Measurements from ENCODE around the gene MYH14.
"Not testable (repeated sequence)": the region's sequence is repeated elsewhere in the genome, so short reads cannot be mapped to it uniquely, and the experiment has no call there.

The MYH14 gene

GRCh38 chr19:50228153-50228552, 24.7 kb downstream of the MYH14 start:
- not testable (repeated sequence) for DNase-seq

DNA sequence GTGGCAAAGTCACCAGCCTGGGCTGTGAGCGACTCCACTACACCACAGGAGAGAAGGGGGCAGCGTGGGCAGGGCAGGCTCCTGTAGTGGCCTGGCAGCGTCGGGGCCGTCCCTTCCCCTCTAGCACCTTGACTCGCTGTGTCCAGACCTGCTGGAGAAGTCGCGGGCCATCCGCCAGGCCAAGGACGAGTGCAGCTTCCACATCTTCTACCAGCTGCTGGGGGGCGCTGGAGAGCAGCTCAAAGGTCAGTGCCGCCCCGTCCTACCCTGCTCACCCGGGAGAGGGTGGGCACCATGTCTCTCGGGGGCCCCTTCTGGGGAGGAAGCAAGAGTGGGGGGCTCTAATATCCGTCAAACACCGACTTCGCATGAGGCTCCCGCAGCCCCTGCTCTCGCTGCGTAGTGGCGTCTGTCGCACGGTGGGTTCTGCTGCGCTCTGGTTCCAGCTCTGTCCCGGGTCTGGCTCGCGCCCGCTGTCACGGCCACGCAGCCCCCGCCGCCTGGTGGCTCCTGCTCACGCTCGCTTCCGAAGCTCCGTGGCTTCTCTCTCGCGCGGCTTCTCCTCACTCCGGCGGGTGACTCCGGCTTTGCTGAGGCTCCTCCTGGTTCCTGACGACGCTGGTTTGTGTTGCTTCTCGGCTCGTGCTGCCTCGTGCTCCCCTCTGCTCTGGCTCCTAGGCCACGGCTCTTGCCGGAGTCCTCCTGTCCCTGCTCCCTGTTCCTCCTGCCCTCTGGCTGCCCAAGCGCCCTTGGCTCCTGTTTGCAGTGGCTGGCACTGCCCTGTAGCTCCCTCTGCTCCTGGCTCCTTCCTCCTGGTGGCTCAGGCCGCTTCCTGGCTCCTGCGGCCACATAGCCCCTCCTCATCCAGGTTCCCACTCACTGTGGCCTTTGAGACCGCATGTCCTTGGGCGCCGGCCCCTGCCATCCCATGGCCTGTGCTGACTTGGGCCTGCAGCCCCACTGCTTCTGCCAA, 27.2 kb downstream of the MYH14 start:
- no peak for DNase-seq

- not testable (repeated sequence) for DNase-seq
Measured at GRCh38 chr19:50231417-50231816, 28.0 kb downstream of the MYH14 start.

GRCh38 chr19:50231821-50232220, 28.4 kb downstream of the MYH14 start:
- DNase-seq, result no peak

- no peak for DNase-seq
Measured at GRCh38 chr19:50232600-50232999, 29.2 kb downstream of the MYH14 start.

DNA sequence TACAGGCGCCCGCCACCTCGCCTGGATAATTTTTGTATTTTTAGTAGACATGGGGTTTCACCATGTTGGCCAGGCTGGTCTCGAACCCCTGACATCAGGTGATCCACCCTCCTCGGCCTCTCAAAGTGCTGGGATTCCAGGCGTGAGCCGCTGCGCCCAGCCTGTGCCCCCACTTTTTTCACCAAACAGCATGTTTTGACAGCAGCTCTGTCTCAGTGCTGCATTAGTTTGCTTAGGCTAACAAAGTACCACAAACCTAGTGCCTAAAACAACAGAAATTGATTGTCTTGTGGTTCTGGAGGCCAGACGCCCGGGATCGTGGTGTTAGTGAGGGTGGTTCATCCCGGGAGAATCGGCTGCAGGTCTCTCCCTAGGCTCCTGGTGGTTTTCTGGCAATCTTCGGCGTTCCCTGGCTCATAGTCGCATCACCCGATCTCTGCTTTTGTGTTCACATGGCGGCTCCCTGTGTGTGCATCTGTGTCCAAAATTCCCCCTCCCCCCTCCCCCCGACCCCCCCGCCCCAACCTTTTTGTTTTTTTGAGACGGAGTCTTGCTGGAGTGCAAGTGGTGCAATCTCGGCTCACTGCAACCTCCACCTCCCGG, 30.0 kb downstream of the MYH14 start:
- DNase-seq, result no peak

- DNase-seq, result not testable (repeated sequence)
Measured at GRCh38 chr19:50237493-50237892, 34.1 kb downstream of the MYH14 start.

GRCh38 chr19:50238043-50238442, 34.6 kb downstream of the MYH14 start:
- DNase-seq, result no peak

GRCh38 chr19:50239921-50240590, 36.6 kb downstream of the MYH14 start:
- DNase-seq, result no peak

DNA sequence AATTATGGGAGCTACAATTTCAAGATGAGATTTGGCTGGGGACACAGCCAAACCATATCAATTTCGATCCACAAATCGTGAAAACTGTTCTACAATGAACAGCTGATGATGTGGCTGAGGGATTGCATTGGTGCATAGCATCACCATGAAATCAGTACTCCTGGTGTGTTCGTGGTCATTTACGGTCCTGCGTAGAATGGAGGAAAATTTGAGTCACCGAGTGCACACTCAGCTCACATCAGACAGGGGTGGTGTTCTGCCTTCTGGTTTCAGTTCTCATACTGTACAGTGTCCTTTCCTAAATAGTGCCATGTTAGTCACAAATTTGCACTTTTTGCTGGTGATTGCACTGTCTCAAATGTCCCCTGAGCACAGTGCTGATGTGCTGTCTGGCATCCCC, 39.2 kb downstream of the MYH14 start:
- no peak for DNase-seq

DNA sequence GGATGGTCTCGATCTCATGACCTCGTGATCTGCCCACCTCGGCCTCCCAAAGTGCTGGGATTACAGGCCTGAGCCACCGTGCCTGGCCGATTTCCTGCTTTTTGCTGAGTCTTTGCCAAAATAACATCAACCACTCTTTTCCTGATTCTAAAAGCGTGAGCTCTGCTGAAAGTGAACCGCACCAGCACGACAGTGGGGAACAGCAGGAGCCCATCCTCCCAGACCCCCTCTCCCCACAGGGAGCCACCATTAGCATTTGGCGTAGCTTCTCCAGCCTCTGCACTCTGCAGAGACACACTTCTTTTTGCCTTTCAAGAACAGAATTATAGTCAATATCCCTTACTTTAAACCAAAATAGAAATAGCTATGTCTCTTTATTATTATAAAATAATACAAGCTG, 41.3 kb downstream of the MYH14 start:
- no peak for DNase-seq

GRCh38 chr19:50248413-50248812, 45.0 kb downstream of the MYH14 start:
- no peak for DNase-seq

DNA sequence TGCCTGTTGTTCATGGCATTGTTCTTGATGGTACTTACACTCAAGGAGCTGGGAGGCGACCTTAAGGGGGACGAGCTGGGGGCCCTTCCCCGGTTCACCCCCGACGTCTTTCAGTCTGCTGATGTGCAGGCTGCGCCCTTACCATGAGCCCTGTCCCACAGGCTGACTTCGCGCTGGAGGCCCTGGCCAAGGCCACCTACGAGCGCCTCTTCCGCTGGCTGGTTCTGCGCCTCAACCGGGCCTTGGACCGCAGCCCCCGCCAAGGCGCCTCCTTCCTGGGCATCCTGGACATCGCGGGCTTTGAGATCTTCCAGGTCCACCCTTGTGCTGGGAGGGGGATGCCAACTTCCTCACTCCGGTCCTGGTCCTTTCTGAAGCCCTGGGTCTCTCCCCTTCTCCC, 45.4 kb downstream of the MYH14 start:
- DNase-seq, result no peak

DNA sequence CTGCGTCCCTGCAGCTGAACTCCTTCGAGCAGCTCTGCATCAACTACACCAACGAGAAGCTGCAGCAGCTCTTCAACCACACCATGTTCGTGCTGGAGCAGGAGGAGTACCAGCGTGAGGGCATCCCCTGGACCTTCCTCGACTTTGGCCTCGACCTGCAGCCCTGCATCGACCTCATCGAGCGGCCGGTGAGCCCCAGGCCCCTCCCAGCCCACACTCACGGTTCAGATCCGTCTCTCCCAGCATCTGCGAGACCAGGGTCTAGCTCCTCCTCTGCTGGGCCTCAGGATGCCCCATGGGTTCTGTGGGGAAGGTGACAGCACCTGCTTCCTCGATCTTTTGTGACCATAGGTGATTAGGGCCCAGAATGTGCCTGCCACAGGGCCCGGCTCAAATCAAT, 46.2 kb downstream of the MYH14 start:
- no peak for DNase-seq

- DNase-seq, result no peak
Measured at GRCh38 chr19:50250450-50251136, 47.2 kb downstream of the MYH14 start.

GRCh38 chr19:50252111-50252886, 48.9 kb downstream of the MYH14 start:
- DNase-seq, result no peak

DNA sequence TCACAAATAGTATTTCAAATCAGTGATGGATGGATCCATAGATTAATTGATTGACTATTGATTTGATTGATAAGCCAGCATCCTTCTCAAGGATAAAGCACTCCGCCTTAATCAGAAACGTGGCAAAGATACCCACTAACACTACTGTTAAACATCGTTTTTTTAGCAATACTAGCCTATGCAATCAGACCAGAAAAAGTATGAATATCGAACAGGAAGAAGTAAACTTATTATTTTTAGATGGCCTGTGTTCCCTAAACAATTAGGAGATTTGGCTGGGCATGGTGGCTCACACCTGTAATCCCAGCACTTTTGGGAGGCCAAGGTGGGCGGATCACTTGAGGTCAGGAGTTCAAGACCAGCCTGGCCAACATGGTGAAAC, 49.5 kb downstream of the MYH14 start:
- no peak for DNase-seq

DNA sequence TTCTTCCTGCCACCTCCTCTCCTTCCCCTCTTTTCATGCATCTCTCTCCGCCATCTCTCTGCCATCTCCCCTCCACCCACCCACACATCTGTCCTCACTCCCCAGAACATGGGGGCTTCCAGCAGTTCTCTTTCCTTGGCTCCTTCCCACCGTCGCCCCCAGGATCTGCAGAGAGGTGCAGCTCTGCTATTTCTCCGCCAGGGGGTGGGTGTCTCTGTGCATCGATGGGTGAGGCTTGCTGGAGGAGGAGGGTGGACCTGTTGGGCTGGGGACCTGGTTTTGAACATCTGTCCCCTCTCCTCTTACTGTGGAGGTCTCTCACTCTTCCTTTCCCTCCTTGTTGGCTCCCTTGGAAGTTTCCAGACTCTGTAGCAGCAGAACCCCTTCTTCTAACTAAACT, 51.7 kb downstream of the MYH14 start:
- no peak for DNase-seq

DNA sequence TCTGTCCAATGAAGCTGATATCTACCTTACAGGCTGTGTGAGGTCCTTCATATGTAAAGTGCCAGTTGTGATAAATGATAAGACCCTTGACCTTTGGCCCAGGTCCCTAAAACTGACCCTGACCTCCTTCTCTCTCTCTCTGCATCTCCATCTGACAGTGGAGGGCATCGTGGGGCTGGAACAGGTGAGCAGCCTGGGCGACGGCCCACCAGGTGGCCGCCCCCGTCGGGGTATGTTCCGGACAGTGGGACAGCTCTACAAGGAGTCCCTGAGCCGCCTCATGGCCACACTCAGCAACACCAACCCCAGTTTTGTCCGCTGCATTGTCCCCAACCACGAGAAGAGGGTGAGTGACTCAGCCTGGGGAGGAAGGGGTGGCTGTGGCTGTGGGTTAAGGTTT, 53.7 kb downstream of the MYH14 start:
- no peak for DNase-seq

GRCh38 chr19:50258918-50259372, 55.5 kb downstream of the MYH14 start:
- no peak for DNase-seq

DNA sequence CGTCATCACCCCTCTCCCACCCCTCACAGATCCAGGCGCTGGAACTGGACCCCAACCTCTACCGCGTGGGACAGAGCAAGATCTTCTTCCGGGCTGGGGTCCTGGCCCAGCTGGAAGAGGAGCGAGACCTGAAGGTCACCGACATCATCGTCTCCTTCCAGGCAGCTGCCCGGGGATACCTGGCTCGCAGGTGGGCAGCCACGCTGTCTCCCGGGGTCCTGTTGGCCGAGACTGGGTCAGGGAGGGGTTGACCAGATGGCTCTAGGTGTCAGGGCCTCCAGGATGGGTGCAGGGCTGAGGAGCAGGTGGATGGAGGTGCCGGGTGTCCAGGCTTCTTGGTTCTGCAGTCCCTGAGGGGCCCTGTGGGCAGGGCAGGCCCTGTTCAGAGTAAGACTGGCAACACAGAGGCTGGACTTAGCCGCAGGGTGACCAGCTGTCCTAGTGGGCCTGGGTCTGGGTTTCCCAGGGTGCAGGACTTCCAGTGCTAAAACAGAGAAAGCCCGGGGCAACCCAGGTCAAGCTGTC, 58.1 kb downstream of the MYH14 start:
- no peak for DNase-seq

GRCh38 chr19:50263176-50263575, 59.8 kb downstream of the MYH14 start:
- no peak for DNase-seq
